IMR-90 (cell line): Measurements from ENCODE around the gene CNGB1. TPM values are rescaled to one million over a fixed set of nuclear protein-coding genes. Genes with fewer than 3 reads are reported as not detected.

Experiments
- ATAC-seq: fragments of 200-7000 bp; cut with Tn5 transposase; 2 replicates; pipeline ENCODE4 v1.9.1; 2020; ENCODE audit warnings: low read depth, mild to moderate bottlenecking, moderate library complexity
- BruUV-seq: library from RNA; stranded (reverse); fragments of 400-500 nt; replicated peaks from 2 replicates; lab custom pipeline; 2021; lab: Mats Ljungman, UMichigan
- CTCF ChIA-PET: fragments of 300-600 bp; formaldehyde crosslinking; extraction: SDS; loops from one replicate; lab custom pipeline; 2021; ENCODE audit warnings: antibody characterized with exemption; lab: Yijun Ruan, JAX
- POLR2A ChIA-PET: fragments of 300-600 bp; sonication (Branson Sonifier 250); formaldehyde crosslinking; loops from one replicate; lab custom pipeline; 2022; ENCODE audit warnings: antibody characterized with exemption; ENCODE audit not compliant: unreplicated experiment; lab: Charles Lee
- DNase-seq: peaks from one replicate; pipeline ENCODE4 v3.0.0; 2013
- H2AFZ ChIP-seq: replicated peaks from 2 replicates; pipeline ENCODE3; 2013; ENCODE audit warnings: low read length, mild to moderate bottlenecking; ENCODE audit not compliant: poor library complexity
- H2AK5ac ChIP-seq: 2 replicates; pipeline ENCODE4 v1.6.1; 2013; ENCODE audit warnings: low read depth, low read length, inconsistent platforms
- H2AK9ac ChIP-seq: replicated peaks from 2 replicates; pipeline ENCODE3; 2013; ENCODE audit warnings: mild to moderate bottlenecking, low read depth, low read length, moderate library complexity; ENCODE audit not compliant: poor library complexity
- H2BK120ac ChIP-seq: 2 replicates; pipeline ENCODE4 v1.6.1; 2013; ENCODE audit warnings: low read depth, low read length, inconsistent platforms
- H2BK15ac ChIP-seq: 3 replicates; pipeline ENCODE4 v1.6.1; 2013; ENCODE audit warnings: low read depth, low read length, inconsistent platforms
- H2BK20ac ChIP-seq: 2 replicates; pipeline ENCODE4 v1.6.1; 2013; ENCODE audit warnings: low read depth, mild to moderate bottlenecking, inconsistent platforms, low read length, moderate library complexity
- H2BK5ac ChIP-seq: 2 replicates; pipeline ENCODE4 v1.6.1; 2013; ENCODE audit warnings: mild to moderate bottlenecking, low read depth, low read length, inconsistent platforms; ENCODE audit not compliant: poor library complexity, severe bottlenecking
- H3K14ac ChIP-seq: replicated peaks from 2 replicates; pipeline ENCODE4 v1.6.1; 2013; ENCODE audit warnings: low read depth, low read length, inconsistent platforms
- H3K18ac ChIP-seq: 2 replicates; pipeline ENCODE4 v1.6.1; 2013; ENCODE audit warnings: low read depth, low read length, control low read depth
- H3K23ac ChIP-seq: 2 replicates; pipeline ENCODE4 v1.6.1; 2013; ENCODE audit warnings: low read depth, low read length, inconsistent platforms
- H3K27ac ChIP-seq: 2 replicates; pipeline ENCODE4 v1.5.1; 2013; ENCODE audit warnings: mild to moderate bottlenecking, control low read depth, low read length; ENCODE audit not compliant: insufficient read depth
- H3K27me3 ChIP-seq: 2 replicates; pipeline ENCODE4 v1.6.1; 2013; ENCODE audit warnings: low read length; ENCODE audit not compliant: control insufficient read depth, insufficient read depth
- H3K36me3 ChIP-seq: 2 replicates; pipeline ENCODE4 v1.6.1; 2013; ENCODE audit warnings: low read length, mixed read lengths; ENCODE audit not compliant: control insufficient read depth, insufficient read depth
- H3K4ac ChIP-seq: 2 replicates; pipeline ENCODE4 v1.6.1; 2013; ENCODE audit warnings: low read depth, low read length, inconsistent platforms
- H3K4me1 ChIP-seq: 2 replicates; pipeline ENCODE4 v1.6.1; 2013; ENCODE audit warnings: low read length, mixed read lengths; ENCODE audit not compliant: control insufficient read depth, insufficient read depth
- H3K4me2 ChIP-seq: 2 replicates; pipeline ENCODE4 v1.6.1; 2013; ENCODE audit warnings: low read depth, mild to moderate bottlenecking, control low read depth, low read length, moderate library complexity
- H3K4me3 ChIP-seq: 2 replicates; pipeline ENCODE4 v1.5.1; 2013; ENCODE audit warnings: low read depth, mild to moderate bottlenecking, control low read depth, low read length, moderate library complexity; ENCODE audit not compliant: insufficient read depth
- H3K56ac ChIP-seq: 2 replicates; pipeline ENCODE4 v1.6.1; 2013; ENCODE audit warnings: low read length, inconsistent platforms; ENCODE audit not compliant: insufficient read depth; ENCODE audit errors: extremely low read depth
- H3K79me1 ChIP-seq, 2 experiments: 2 replicates each; pipeline ENCODE4 v1.6.1; 2013; ENCODE audit warnings: low read length in 2 of 2, inconsistent platforms in 1 of 2, low read depth in 1 of 2
- H3K9ac ChIP-seq: 2 replicates; pipeline ENCODE4 v1.6.1; 2013; ENCODE audit warnings: low read depth, low read length, control low read depth
- H3K9me1 ChIP-seq: 2 replicates; pipeline ENCODE4 v1.6.1; 2013; ENCODE audit warnings: low read length, inconsistent platforms; ENCODE audit not compliant: insufficient read depth
- H3K9me3 ChIP-seq: 2 replicates; pipeline ENCODE4 v1.6.1; 2013; ENCODE audit warnings: low read length; ENCODE audit not compliant: control insufficient read depth, insufficient read depth
- H4K20me1 ChIP-seq: 2 replicates; pipeline ENCODE4 v1.6.1; 2013; ENCODE audit warnings: low read length, inconsistent platforms; ENCODE audit not compliant: insufficient read depth
- H4K5ac ChIP-seq: 2 replicates; pipeline ENCODE4 v1.6.1; 2013; ENCODE audit warnings: mild to moderate bottlenecking, low read depth, low read length, control low read depth
- H4K8ac ChIP-seq, 2 experiments: 2 replicates each; pipeline ENCODE4 v1.6.1; 2013; ENCODE audit warnings: low read depth in 2 of 2, low read length in 2 of 2, control low read depth in 1 of 2, inconsistent platforms in 1 of 2
- H4K91ac ChIP-seq: 2 replicates; pipeline ENCODE4 v1.6.1; 2013; ENCODE audit warnings: low read depth, low read length, inconsistent platforms; ENCODE audit not compliant: insufficient read depth
- CEBPB ChIP-seq: IDR thresholded peaks from 2 replicates; pipeline ENCODE4 v1.6.1; 2012; ENCODE audit warnings: low read depth, low read length, improper control_type of control experiment
- ELK1 ChIP-seq: fragments of 150-350 bp; IDR thresholded peaks from 2 replicates; pipeline ENCODE4 v1.6.1; 2016; ENCODE audit warnings: low read depth, mild to moderate bottlenecking, low read length, moderate library complexity, borderline replicate concordance
- NFE2L2 ChIP-seq: fragments of 150-350 bp; IDR thresholded peaks from 2 replicates; pipeline ENCODE4 v1.6.1; 2016; ENCODE audit warnings: low read depth, mild to moderate bottlenecking, low read length
- WGBS, 2 experiments: methylation state at CpG; one replicate each; pipeline versions ENCODE4 v1.1.5 to v1.1.7; 2013; ENCODE audit warnings: missing lambda C conversion rate in 2 of 2; ENCODE audit not compliant: insufficient read length in 1 of 2; ENCODE audit errors: extremely low coverage in 2 of 2; 5-methylcytosine and 5-hydroxymethylcytosine counted together
- dilution Hi-C: fragments of 300-500 bp; cut with HindIII; formaldehyde crosslinking; loops from one replicate; pipeline ENCODE4 v1.14.3; 2018; ENCODE audit warnings: low sequenced_read_pairs; ENCODE audit not compliant: unreplicated experiment
- in situ Hi-C: fragments of 300-500 bp; cut with MboI; formaldehyde crosslinking; loops from 3 replicates; pipeline ENCODE4 v1.14.3; 2019; ENCODE audit warnings: low sequenced_read_pairs, inconsistent platforms, mixed read lengths
- intact Hi-C: fragments of 100-400 bp; cut with micrococcal nuclease; formaldehyde crosslinking; loops from 2 replicates; pipeline ENCODE4 v1.10.0; 2022
- polyA plus RNA-seq, 3 experiments: library from polyadenylated mRNA; depleted of rRNA; stranded (reverse); fragments of >200 nt; gene quantifications; 2 replicates each; pipeline ENCODE4 v1.2.3, GENCODE V29; 2012; ENCODE audit warnings: low replicate concordance in 1 of 3
- total RNA-seq: library from RNA; depleted of rRNA; stranded (reverse); fragments of >200 nt; gene quantifications from 2 replicates; pipeline ENCODE4 v1.2.3, GENCODE V29; 2012

The CNGB1 gene
- total and polyA plus RNA-seq, 2 of the 4 experiments (the other 2 are of a cell fraction) = not detected

DNA sequence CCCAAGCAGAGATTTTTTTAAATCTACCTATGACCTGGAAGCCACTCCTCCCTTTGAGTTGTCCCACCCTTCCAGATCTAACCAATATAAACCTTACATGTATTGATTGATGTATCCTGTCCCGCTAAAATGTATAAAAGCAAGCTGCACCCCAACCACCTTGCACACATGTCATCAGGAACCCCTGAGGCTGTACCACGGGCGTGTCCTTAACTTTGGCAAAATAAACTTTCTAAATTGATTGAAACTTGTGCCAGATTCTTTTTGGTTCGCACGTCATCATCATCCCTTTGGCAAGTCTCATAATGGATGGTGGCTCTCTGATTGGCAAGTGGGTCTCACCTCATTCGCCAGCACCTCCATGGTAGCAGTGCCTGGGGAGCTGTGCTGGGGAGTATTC is 60.2 kb downstream of the CNGB1 start:
- no TSS peak for BruUV-seq
- intact Hi-C loops = no loop called here
- CTCF ChIA-PET = no interaction called here

More for the DNA sequence above, 60.2 kb downstream of the CNGB1 start:
- DNase-seq = no peak
- H3K36me3 ChIP-seq = no peaks in the 10 kb centered on the region
- H2AK9ac ChIP-seq = no peak overlapping the region
- no peak overlapping the region for H3K56ac ChIP-seq
- no peaks in the 10 kb centered on the region for H3K9me3 ChIP-seq
- dilution Hi-C loops (no loop called here), in situ Hi-C loops (loop anchor here (25.0 kb wide), 1 partner anchor 202 kb away; no protein-coding TSS in a partner anchor)
- no peak overlapping the region for H3K9ac ChIP-seq
- no peak overlapping the region for H3K4ac ChIP-seq
- peaks cover 3% of the 10 kb centered on the region; the same call in 1 of the 2 replicates for H3K4me1 ChIP-seq
- H3K18ac ChIP-seq = no peak overlapping the region
- H2BK120ac ChIP-seq = no peak overlapping the region
- no peak for ATAC-seq
- no peak overlapping the region for H3K14ac ChIP-seq
- no peak overlapping the region for H2BK20ac ChIP-seq
- H2BK5ac ChIP-seq = no peak overlapping the region
- H2AK5ac ChIP-seq = no peak overlapping the region
- H4K20me1 ChIP-seq = 0 out of 2 replicates have a peak, but pooled peaks cover 4% of the 10 kb centered on the region
- H3K27ac ChIP-seq = no peak overlapping the region
- no peak overlapping the region for H4K8ac ChIP-seq
- H2BK15ac ChIP-seq = no peak overlapping the region
- H3K79me1 ChIP-seq = no peaks in the 10 kb centered on the region
- peaks cover 5% of the 10 kb centered on the region; the same call in 1 of the 2 replicates for H3K9me1 ChIP-seq
- H2AFZ ChIP-seq = no peak overlapping the region
- TF ChIP-seq CEBPB (no peak), NFE2L2 (no peak), ELK1 (no peak)
- no peak overlapping the region for H3K4me3 ChIP-seq
- no peak overlapping the region; the same call in 1 of the 2 replicates for H3K23ac ChIP-seq
- no CpG with 5 or more reads among the region's 6 CpGs for WGBS, 2 experiments
- H4K5ac ChIP-seq = no peak overlapping the region
- no peak overlapping the region for H4K91ac ChIP-seq
- H3K4me2 ChIP-seq = no peak overlapping the region
- POLR2A ChIA-PET = no interaction called here
- H3K27me3 ChIP-seq = peaks cover 58% of the 10 kb centered on the region
